AG04450 (cell line): ENCODE measurements around the gene CNTN5. TPM values are rescaled to one million over a fixed set of nuclear protein-coding genes. Genes with fewer than 3 reads are reported as not detected.

Experiments
- CTCF ChIA-PET: fragments of 300-600, 350-600 bp; formaldehyde crosslinking; extraction: SDS; loops from one replicate; lab custom pipeline; 2022; ENCODE audit warnings: antibody characterized with exemption, inconsistent platforms; lab: Charles Lee
- POLR2A ChIA-PET: fragments of 350-600 bp; formaldehyde crosslinking; extraction: SDS; loops from one replicate; lab custom pipeline; 2021; ENCODE audit warnings: antibody characterized with exemption, inconsistent platforms; lab: Yijun Ruan, JAX
- DNase-seq: peaks from one replicate; pipeline ENCODE4 v3.0.0-alpha.2; 2011; ENCODE audit warnings: low read depth, low spot score
- H3K27ac ChIP-seq: one replicate; pipeline ENCODE4 v1.5.1; 2012; ENCODE audit warnings: low read depth, low read length, control low read depth
- H3K27me3 ChIP-seq: one replicate; pipeline ENCODE4 v1.6.0; 2012; ENCODE audit warnings: low read length; ENCODE audit not compliant: control insufficient read depth, insufficient read depth
- H3K4me3 ChIP-seq: 2 replicates; pipeline ENCODE4 v1.5.1; 2011; ENCODE audit warnings: mild to moderate bottlenecking, low read depth, low read length, control low read depth
- H3K9me3 ChIP-seq: 2 replicates; pipeline ENCODE4 v1.5.1; 2012; ENCODE audit warnings: low read length; ENCODE audit not compliant: control insufficient read depth, insufficient read depth
- polyA plus RNA-seq: library from polyadenylated mRNA; depleted of rRNA; stranded (reverse); fragments of >200 nt; gene quantifications from 2 replicates; pipeline ENCODE4 v1.2.3, GENCODE V29; 2011
- TF ChIP-seq, protein P1 (sequence below): IDR thresholded peaks from 2 replicates; pipeline ENCODE4 v1.5.1; 2011; ENCODE audit warnings: low read depth, low read length, control low read depth, inconsistent platforms

CNTN5 gene
- polyA plus RNA-seq, 1 experiment = not detected

DNA sequence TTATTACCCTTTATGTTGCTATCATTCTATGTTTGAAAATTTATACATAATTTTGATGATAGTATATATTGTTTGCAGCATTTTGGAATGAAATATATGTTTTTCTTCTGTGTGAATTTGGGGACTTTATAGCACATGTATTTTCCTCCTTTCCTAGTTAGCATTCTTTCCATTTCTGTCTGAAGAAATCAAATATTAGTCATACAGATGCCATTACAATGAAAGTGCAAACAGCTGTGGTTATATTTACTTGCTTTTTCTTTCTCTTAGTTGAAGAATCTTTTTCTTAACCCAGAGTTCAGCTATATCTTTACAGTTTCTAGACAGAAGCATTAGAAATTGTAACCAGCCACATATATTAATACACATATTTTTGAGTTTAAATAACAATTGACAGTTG is 913.3 kb downstream of the CNTN5 start:
- TF ChIP-seq, protein P1, sequence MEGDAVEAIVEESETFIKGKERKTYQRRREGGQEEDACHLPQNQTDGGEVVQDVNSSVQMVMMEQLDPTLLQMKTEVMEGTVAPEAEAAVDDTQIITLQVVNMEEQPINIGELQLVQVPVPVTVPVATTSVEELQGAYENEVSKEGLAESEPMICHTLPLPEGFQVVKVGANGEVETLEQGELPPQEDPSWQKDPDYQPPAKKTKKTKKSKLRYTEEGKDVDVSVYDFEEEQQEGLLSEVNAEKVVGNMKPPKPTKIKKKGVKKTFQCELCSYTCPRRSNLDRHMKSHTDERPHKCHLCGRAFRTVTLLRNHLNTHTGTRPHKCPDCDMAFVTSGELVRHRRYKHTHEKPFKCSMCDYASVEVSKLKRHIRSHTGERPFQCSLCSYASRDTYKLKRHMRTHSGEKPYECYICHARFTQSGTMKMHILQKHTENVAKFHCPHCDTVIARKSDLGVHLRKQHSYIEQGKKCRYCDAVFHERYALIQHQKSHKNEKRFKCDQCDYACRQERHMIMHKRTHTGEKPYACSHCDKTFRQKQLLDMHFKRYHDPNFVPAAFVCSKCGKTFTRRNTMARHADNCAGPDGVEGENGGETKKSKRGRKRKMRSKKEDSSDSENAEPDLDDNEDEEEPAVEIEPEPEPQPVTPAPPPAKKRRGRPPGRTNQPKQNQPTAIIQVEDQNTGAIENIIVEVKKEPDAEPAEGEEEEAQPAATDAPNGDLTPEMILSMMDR = no peak
- ChIA-PET POLR2A (no interaction called here), CTCF (no interaction called here)
- Histone ChIP-seq H3K27me3 (no peaks in the 10 kb centered on the region), H3K4me3 (no peak overlapping the region), H3K9me3 (peaks cover 6% of the 10 kb centered on the region), H3K27ac (no peak overlapping the region)
- no peak for DNase-seq

DNA sequence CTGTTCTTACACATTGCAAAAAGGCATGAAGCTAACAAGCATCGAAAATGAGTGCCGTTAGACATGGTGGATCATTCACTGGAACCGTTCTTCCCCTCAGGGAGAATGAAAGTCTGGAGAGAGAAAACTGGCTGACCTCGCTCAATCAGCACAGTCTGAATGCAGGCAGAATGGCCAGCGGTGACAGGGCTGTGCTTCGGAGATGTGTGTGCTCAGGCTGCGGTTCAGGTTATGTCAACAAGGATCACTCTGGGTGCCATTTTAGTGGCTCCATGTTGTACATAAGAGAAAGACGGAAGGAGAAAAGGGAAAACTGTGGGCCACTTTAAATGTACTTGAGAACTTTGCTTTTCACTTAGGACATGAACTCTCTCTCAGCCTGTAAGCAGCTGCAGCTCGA is 916.6 kb downstream of the CNTN5 start:
- Histone ChIP-seq H3K27ac (no peak overlapping the region), H3K4me3 (no peak overlapping the region), H3K9me3 (peaks cover 6% of the 10 kb centered on the region; the same call in 1 of the 2 replicates), H3K27me3 (no peaks in the 10 kb centered on the region)
- DNase-seq = no peak
- TF ChIP-seq, protein P1 = no peak
- CTCF ChIA-PET = no interaction called here
- POLR2A ChIA-PET = no interaction called here

DNA sequence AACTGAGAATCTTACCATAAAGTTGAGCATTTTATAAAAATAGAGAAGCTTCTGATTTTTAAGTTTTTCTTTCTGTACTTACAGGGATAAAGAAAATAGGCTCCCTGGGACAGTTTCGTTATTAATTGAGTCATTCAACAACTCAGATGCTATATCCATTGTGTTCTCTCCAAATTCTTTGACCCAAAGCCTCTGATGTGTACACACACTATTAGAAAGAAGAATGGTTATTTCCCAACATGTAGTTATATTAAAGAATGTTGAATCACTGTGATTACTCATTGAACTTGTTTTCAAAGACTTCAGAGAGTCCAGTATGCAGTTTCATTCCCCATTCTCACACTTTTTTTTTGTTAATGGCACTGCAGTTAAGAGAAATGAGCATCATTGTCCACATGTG is 932.1 kb downstream of the CNTN5 start:
- ChIA-PET CTCF (no interaction called here), POLR2A (no interaction called here)
- Histone ChIP-seq H3K4me3 (no peak overlapping the region), H3K27me3 (no peaks in the 10 kb centered on the region), H3K27ac (no peak overlapping the region), H3K9me3 (peaks cover 4% of the 10 kb centered on the region)
- no peak for DNase-seq
- TF ChIP-seq, protein P1 = no peak

DNA sequence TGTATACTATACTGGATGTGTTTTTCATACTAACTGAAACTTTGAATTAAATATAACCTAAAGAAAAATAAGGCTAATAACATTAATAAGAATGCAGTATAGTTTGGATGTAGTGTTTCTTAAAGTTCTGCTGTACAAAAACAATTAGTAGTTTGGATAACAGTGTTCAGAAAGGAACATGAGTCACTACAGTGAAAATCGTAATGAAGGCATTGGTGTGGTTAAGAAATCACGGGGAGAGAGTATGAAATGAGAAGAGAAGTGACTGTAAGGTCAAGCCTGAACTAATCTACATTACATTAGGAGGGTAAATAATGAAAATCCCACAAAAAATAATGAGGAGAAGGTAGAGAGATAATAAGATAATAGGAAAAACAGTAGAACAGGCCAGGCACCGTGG is 939.8 kb downstream of the CNTN5 start:
- DNase-seq = no peak
- Histone ChIP-seq H3K27ac (no peak overlapping the region), H3K27me3 (no peaks in the 10 kb centered on the region), H3K9me3 (peaks cover 7% of the 10 kb centered on the region), H3K4me3 (no peak overlapping the region)
- POLR2A ChIA-PET = no interaction called here
- TF ChIP-seq, protein P1 = no peak
- CTCF ChIA-PET = no interaction called here

DNA sequence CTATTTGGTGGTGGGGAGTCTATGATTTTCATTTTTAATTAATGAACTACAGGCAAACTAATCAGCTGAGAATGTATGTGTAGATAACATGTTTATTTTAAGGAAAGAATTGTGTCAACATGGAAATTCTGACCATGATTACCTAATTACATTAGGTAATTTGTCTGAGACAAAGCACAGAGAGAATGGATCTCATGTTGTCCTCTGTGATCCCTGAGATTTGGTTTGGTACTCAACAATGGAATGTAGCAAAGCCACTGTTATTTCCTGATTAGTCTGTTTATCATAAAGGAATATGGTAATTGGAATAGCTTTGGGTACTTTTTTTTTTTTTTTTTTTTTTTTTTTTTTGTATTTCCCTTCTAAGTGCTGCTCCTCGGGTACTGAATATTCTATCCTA is 947.6 kb downstream of the CNTN5 start:
- POLR2A ChIA-PET = no interaction called here
- no peak for DNase-seq
- no peaks in the 10 kb centered on the region for H3K27me3 ChIP-seq
- TF ChIP-seq, protein P1 = no peak
- CTCF ChIA-PET = no interaction called here
- no peak overlapping the region for H3K4me3 ChIP-seq
- H3K27ac ChIP-seq = no peak overlapping the region
- H3K9me3 ChIP-seq = peaks cover 4% of the 10 kb centered on the region; the same call in 1 of the 2 replicates
